ENCODE measurements around the gene RIC8A.

DNA sequence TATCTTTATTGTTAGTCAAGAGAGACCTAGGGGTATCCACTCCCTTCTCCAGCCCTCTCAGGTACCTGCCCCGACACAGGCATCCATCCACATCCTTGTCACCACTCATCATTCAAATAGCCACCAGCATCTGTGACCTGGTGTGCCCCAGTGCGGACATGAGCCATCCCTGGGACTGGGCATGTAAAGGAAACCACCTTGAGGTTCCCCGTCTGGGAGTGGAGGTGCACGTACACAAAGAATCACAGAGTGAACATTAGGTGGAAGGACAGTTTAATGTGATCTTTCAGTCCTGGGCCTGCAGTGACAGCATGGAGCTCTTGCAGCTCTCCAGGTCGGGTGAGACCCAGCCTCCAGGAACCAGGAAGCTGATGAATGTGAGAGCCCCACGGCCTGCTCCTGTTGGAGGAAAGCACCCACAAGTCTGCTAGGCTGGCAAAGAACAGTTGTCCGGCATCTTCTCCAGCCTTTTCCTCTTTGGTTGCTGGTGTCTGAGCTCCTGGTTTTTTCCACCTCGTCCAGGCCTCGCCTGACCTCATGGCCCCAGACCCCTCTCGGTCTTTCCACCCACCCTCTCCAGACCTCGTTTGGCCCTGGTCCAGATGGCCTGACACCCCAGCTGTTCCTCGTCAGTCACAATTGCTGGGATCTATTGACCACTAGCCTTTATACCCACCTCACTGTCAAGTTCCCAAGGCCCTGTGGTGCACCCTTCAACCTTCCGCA, 45.8 kb downstream of the RIC8A start:
- no peak for TF ChIP-seq MAFK (IDR thresholded peaks at IDR 0.05; ENCODE audit: partially characterized antibody)
- TF ChIP-seq, protein P1, sequence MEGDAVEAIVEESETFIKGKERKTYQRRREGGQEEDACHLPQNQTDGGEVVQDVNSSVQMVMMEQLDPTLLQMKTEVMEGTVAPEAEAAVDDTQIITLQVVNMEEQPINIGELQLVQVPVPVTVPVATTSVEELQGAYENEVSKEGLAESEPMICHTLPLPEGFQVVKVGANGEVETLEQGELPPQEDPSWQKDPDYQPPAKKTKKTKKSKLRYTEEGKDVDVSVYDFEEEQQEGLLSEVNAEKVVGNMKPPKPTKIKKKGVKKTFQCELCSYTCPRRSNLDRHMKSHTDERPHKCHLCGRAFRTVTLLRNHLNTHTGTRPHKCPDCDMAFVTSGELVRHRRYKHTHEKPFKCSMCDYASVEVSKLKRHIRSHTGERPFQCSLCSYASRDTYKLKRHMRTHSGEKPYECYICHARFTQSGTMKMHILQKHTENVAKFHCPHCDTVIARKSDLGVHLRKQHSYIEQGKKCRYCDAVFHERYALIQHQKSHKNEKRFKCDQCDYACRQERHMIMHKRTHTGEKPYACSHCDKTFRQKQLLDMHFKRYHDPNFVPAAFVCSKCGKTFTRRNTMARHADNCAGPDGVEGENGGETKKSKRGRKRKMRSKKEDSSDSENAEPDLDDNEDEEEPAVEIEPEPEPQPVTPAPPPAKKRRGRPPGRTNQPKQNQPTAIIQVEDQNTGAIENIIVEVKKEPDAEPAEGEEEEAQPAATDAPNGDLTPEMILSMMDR (IDR thresholded peaks at IDR 0.05): no peak
- no peak for TF ChIP-seq RCOR1 (IDR thresholded peaks at IDR 0.05; ENCODE audit: low read depth, low read length)
- TF ChIP-seq HDAC2 (IDR thresholded peaks at IDR 0.05): no peak
- no peak for TF ChIP-seq SREBF2 (IDR thresholded peaks at IDR 0.05)
- TF ChIP-seq, protein P2, sequence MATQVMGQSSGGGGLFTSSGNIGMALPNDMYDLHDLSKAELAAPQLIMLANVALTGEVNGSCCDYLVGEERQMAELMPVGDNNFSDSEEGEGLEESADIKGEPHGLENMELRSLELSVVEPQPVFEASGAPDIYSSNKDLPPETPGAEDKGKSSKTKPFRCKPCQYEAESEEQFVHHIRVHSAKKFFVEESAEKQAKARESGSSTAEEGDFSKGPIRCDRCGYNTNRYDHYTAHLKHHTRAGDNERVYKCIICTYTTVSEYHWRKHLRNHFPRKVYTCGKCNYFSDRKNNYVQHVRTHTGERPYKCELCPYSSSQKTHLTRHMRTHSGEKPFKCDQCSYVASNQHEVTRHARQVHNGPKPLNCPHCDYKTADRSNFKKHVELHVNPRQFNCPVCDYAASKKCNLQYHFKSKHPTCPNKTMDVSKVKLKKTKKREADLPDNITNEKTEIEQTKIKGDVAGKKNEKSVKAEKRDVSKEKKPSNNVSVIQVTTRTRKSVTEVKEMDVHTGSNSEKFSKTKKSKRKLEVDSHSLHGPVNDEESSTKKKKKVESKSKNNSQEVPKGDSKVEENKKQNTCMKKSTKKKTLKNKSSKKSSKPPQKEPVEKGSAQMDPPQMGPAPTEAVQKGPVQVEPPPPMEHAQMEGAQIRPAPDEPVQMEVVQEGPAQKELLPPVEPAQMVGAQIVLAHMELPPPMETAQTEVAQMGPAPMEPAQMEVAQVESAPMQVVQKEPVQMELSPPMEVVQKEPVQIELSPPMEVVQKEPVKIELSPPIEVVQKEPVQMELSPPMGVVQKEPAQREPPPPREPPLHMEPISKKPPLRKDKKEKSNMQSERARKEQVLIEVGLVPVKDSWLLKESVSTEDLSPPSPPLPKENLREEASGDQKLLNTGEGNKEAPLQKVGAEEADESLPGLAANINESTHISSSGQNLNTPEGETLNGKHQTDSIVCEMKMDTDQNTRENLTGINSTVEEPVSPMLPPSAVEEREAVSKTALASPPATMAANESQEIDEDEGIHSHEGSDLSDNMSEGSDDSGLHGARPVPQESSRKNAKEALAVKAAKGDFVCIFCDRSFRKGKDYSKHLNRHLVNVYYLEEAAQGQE (IDR thresholded peaks at IDR 0.05): no peak
- TF ChIP-seq RAD21 (conservative IDR thresholded peaks at IDR 0.05 in 1 of 2, IDR thresholded peaks at IDR 0.05 in 1 of 2): no peak
- no peak for TF ChIP-seq EP300 (IDR thresholded peaks at IDR 0.05)
- TF ChIP-seq POLR2A (IDR thresholded peaks at IDR 0.05; ENCODE audit: low read length): no peak
- TF ChIP-seq RFX5 (IDR thresholded peaks at IDR 0.05): no peak
- TF ChIP-seq, protein P3, sequence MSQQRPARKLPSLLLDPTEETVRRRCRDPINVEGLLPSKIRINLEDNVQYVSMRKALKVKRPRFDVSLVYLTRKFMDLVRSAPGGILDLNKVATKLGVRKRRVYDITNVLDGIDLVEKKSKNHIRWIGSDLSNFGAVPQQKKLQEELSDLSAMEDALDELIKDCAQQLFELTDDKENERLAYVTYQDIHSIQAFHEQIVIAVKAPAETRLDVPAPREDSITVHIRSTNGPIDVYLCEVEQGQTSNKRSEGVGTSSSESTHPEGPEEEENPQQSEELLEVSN (IDR thresholded peaks at IDR 0.05; ENCODE audit: borderline replicate concordance, low read depth): no peak
- TF ChIP-seq, protein P4, sequence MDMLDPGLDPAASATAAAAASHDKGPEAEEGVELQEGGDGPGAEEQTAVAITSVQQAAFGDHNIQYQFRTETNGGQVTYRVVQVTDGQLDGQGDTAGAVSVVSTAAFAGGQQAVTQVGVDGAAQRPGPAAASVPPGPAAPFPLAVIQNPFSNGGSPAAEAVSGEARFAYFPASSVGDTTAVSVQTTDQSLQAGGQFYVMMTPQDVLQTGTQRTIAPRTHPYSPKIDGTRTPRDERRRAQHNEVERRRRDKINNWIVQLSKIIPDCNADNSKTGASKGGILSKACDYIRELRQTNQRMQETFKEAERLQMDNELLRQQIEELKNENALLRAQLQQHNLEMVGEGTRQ (IDR thresholded peaks at IDR 0.05): no peak
- no peak for TF ChIP-seq JUN (IDR thresholded peaks at IDR 0.05)
- TF ChIP-seq HOXB13 (CRISPR knock-in tag; IDR thresholded peaks at IDR 0.05; ENCODE audit: low read depth): no peak

All from A549 (cell line).